Smooth muscle cell (in vitro differentiated cells): ENCODE results near the gene CLCN7. TPM values are rescaled to one million over a fixed set of nuclear protein-coding genes. Genes with fewer than 3 reads are reported as not detected.

Experiments used
- DNase-seq: peaks from one replicate; lab custom pipeline; 2025; ENCODE audit not compliant: unreplicated experiment; lab: John Stamatoyannopoulos, UW
- H2AFZ ChIP-seq: fragments of 200-600 bp; sonication (generic); 2 replicates; pipeline ENCODE4 v1.6.0; 2016; ENCODE audit warnings: antibody characterized with exemption, low read depth, mild to moderate bottlenecking
- H3F3A ChIP-seq: fragments of 200-600 bp; sonication (generic); 2 replicates; pipeline ENCODE4 v1.6.0; 2017; ENCODE audit warnings: antibody characterized with exemption, low read depth
- H3K27ac ChIP-seq: fragments of 200-600 bp; sonication (generic); 2 replicates; pipeline ENCODE4 v1.5.1; 2016; ENCODE audit warnings: low read depth, mild to moderate bottlenecking
- H3K27me3 ChIP-seq: fragments of 200-600 bp; sonication (generic); 2 replicates; pipeline ENCODE4 v1.6.1; 2016; ENCODE audit warnings: low read depth, mild to moderate bottlenecking
- H3K36me3 ChIP-seq: fragments of 200-600 bp; sonication (generic); 2 replicates; pipeline ENCODE4 v1.5.1; 2016; ENCODE audit warnings: low read depth
- H3K4me1 ChIP-seq: fragments of 200-600 bp; sonication (generic); 2 replicates; pipeline ENCODE4 v1.5.1; 2016; ENCODE audit warnings: low read depth
- H3K4me2 ChIP-seq: fragments of 200-600 bp; sonication (generic); 2 replicates; pipeline ENCODE4 v1.6.0; 2016; ENCODE audit warnings: mild to moderate bottlenecking
- H3K4me3 ChIP-seq: fragments of 200-600 bp; sonication (generic); 2 replicates; pipeline ENCODE4 v1.5.1; 2016; ENCODE audit warnings: mild to moderate bottlenecking
- H3K79me2 ChIP-seq: fragments of 200-600 bp; sonication (generic); 2 replicates; pipeline ENCODE4 v1.6.0; 2016; ENCODE audit warnings: low read depth, mild to moderate bottlenecking
- H3K9ac ChIP-seq: fragments of 200-600 bp; sonication (generic); 2 replicates; pipeline ENCODE4 v1.6.0; 2016; ENCODE audit warnings: low read depth
- H3K9me3 ChIP-seq: fragments of 200-600 bp; sonication (generic); replicated peaks from 2 replicates; pipeline ENCODE4 v1.5.1; 2016; ENCODE audit warnings: low read depth
- H4K20me1 ChIP-seq: fragments of 200-600 bp; sonication (generic); 2 replicates; pipeline ENCODE4 v1.6.0; 2016; ENCODE audit warnings: low read depth
- CTCF ChIP-seq: fragments of 200-600 bp; sonication (generic); IDR thresholded peaks from 2 replicates; pipeline ENCODE4 v1.5.1; 2017; ENCODE audit warnings: borderline replicate concordance, mild to moderate bottlenecking, antibody characterized with exemption; ENCODE audit not compliant: insufficient read depth, poor library complexity, severe bottlenecking
- WGBS: methylation state at CpG from one replicate; pipeline ENCODE4 v1.1.7; 2016; ENCODE audit warnings: low lambda C conversion rate; 5-methylcytosine and 5-hydroxymethylcytosine counted together
- polyA plus RNA-seq: library from polyadenylated mRNA; unstranded; fragments of >200 nt; fragmentation: Nextera tagmentation; extraction: Ambion mirVana; gene quantifications from 2 replicates; pipeline ENCODE4 v1.2.1, GENCODE V29; 2016
- total RNA-seq: library from RNA; depleted of rRNA; stranded (reverse); fragments of >200 nt; gene quantifications from 2 replicates; pipeline ENCODE4 v1.2.3, GENCODE V29; 2014

Gene CLCN7
- total and polyA plus RNA-seq, 2 experiments from 2014 or later: 15.6 to 45.2 TPM

GRCh38 chr16:1452530-1452929 lies 22.3 kb downstream of the CLCN7 start:
- no peaks in the 10 kb centered on the region for H3K27me3 ChIP-seq
- H3K27ac ChIP-seq: no peak overlapping the region
- no peaks in the 10 kb centered on the region for H4K20me1 ChIP-seq
- DNase-seq: no peak
- no peak overlapping the region for H3K4me2 ChIP-seq
- H3K79me2 ChIP-seq: no peaks in the 10 kb centered on the region
- H3F3A ChIP-seq: no peaks in the 10 kb centered on the region
- 97% methylated on average over 20 of the region's 20 CpGs for WGBS
- no peak overlapping the region for H2AFZ ChIP-seq
- TF ChIP-seq CTCF: no peak
- H3K36me3 ChIP-seq: no peaks in the 10 kb centered on the region
- no peak overlapping the region for H3K4me3 ChIP-seq
- no peak overlapping the region for H3K9ac ChIP-seq
- no peaks in the 10 kb centered on the region for H3K4me1 ChIP-seq
- no peaks in the 10 kb centered on the region for H3K9me3 ChIP-seq

GRCh38 chr16:1451702-1452392 lies 23.0 kb downstream of the CLCN7 start:
- H3K36me3 ChIP-seq: no peaks in the 10 kb centered on the region

GRCh38 chr16:1450841-1451240 lies 24.0 kb downstream of the CLCN7 start:
- Histone ChIP-seq H3K4me3 (no peak overlapping the region), H4K20me1 (no peaks in the 10 kb centered on the region), H3K27me3 (no peaks in the 10 kb centered on the region), H3K4me2 (no peak overlapping the region), H2AFZ (no peak overlapping the region), H3K79me2 (no peaks in the 10 kb centered on the region), H3K27ac (no peak overlapping the region), H3F3A (no peaks in the 10 kb centered on the region), H3K9ac (no peak overlapping the region), H3K9me3 (no peaks in the 10 kb centered on the region), H3K36me3 (no peaks in the 10 kb centered on the region), H3K4me1 (no peaks in the 10 kb centered on the region)
- 96% methylated on average over 21 of the region's 21 CpGs for WGBS
- no peak for TF ChIP-seq CTCF
- DNase-seq: no peak

More at GRCh38 chr16:1451702-1452392, 23.0 kb downstream of the CLCN7 start:
- Histone ChIP-seq H3K9ac (no peak overlapping the region), H3K9me3 (no peaks in the 10 kb centered on the region), H3K4me1 (no peaks in the 10 kb centered on the region), H3K27ac (no peak overlapping the region), H3K27me3 (no peaks in the 10 kb centered on the region), H3K4me2 (no peak overlapping the region), H3F3A (no peaks in the 10 kb centered on the region), H4K20me1 (no peaks in the 10 kb centered on the region), H2AFZ (no peak overlapping the region), H3K4me3 (no peak overlapping the region), H3K79me2 (no peaks in the 10 kb centered on the region)
- TF ChIP-seq CTCF: no peak
- WGBS: 96% methylated on average over 34 of the region's 34 CpGs
- DNase-seq: no peak

GRCh38 chr16:1450218-1450617 lies 24.6 kb downstream of the CLCN7 start:
- no peaks in the 10 kb centered on the region for H3K9me3 ChIP-seq
- no peaks in the 10 kb centered on the region for H3K79me2 ChIP-seq
- H3K27ac ChIP-seq: no peak overlapping the region
- H2AFZ ChIP-seq: no peak overlapping the region
- 93% methylated on average over 29 of the region's 29 CpGs for WGBS
- H3F3A ChIP-seq: no peaks in the 10 kb centered on the region
- no peak overlapping the region for H3K4me2 ChIP-seq
- no peaks in the 10 kb centered on the region for H3K27me3 ChIP-seq
- no peaks in the 10 kb centered on the region for H3K4me1 ChIP-seq
- no peak for DNase-seq
- no peaks in the 10 kb centered on the region for H4K20me1 ChIP-seq
- no peak overlapping the region for H3K4me3 ChIP-seq
- no peak overlapping the region for H3K9ac ChIP-seq
- TF ChIP-seq CTCF: no peak
- no peaks in the 10 kb centered on the region for H3K36me3 ChIP-seq
